ENCODE data around the gene L2HGDH.
"Not testable (repeated sequence)": the region's sequence is repeated elsewhere in the genome, so short reads cannot be mapped to it uniquely, and the experiment has no call there.

Gene L2HGDH

DNA sequence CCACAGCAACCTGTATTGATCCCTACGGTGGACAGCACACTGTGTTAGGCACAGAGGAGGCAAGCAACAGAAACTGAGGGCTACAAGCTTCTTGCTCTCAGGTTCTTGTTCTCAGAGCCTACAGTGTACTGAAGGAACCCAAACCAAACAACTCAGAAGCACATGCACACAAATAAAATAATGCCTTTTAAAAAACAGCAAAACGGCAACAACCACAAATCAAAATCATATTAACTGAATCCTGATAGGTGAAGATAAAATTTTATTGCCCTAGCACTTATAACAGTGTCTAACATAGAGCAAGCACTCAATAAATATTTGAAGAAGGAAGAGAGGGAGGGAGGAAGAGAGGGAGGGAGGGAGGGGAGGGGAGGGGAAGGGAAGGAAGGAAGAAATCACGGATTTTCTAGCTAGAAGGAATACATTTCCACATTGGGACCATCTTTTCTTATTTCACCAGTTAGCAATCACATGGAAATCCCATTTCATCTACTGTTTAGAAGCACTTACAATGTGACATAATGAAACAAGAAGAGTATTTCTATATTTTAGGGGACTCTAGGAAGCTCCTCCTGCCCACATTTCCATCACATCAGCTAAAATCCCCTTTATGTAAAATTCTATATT, 27.3 kb upstream of the L2HGDH start:
- no peak for DNase-seq

DNA sequence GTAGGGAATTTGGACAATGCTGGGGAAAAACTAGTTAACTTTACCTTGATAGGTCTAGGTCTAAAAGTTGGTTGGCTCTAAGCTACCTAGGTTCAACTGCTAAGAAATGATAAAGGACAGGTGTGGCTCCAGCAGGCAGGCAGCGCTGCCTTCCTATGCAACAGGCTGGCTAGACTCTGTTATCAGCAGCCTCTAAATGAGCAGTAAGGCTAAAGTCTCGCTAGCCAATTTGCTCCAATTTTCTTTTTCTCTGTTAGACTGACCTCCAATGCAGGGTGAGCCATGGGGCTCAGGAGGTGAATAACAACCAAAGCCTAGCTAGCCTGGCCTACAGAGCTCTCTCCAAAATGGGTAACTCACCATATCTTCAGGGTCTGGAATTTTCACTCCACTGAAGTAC, 26.6 kb upstream of the L2HGDH start:
- DNase-seq: no peak

DNA sequence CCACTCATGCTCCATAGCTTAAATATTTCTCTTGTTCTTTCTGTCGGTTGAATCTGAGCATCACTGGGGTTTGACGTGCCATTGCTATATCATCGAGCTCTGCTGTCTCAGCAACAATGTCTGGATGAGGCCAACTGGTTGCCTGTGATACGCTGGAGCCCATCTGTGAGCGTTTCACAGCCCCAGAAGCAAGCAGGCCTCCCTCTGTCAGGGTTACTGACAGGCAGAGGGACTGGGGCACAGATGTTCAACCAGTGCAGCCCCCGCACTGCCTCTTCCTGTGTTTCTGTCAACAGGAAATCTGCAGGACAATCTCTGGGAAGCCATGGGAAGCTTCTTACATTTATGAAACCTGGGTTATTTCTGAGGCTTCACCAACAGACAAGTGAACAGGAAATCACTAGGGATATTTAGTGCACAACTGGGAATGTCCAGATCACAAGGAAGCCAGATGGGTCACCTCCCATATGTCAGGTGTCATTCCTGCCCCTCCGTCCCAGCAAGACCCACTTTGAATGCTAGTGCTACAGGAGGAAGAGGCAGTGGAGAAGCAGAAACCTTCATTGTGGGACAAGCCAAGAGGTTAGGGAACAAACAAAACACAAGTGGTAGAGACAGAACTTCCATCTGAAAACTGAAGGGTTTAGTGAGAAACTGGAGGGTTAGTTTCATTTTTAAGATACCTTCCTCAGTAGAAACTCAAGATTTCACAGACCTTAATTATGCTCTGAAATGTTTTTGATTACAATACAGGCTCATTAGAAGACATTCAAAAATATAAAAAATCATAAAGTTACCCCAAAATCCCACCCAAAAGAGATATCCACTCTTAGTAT, 24.2 kb upstream of the L2HGDH start:
- peak; percentile 34 for DNase-seq

DNA sequence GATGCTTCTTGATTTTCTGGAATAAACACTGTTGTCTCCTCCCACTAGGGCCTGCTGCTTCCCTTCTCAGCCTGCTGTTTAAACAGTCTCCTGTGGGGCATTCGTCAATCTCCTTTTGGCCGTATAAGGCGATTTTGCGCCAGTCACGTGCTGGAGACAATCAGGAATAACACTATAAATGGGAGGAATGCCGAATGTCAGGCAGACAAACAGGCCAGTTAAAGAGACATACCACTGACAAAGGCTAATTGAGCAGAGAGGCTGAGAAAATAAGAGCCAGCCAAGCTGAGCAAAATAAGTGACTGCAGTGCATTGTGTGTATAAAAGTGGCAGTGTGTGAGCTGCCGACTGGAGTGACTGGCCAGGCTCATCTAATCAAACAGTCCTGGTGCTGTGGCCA, 23.4 kb upstream of the L2HGDH start:
- peak; percentile 81 for DNase-seq

DNA sequence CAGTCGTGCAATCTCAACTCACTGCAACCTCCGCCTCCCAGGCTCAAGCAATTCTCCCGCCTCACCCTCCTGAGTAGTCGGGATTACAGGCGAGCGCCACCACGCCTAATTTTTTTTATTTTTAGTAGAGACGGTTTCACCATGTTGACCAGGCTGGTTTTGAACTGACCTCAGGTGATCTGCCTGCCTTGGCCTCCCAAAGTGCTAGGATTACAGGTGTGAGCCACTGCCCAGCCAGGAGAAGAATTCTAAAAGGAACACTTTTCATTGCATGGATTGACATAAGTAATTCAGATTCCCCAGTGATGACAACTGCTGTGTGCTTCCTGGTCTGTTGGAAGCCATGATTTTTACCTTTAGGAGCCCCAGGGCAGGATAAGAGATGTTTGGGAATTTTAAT, 22.2 kb upstream of the L2HGDH start:
- no peak for DNase-seq

DNA sequence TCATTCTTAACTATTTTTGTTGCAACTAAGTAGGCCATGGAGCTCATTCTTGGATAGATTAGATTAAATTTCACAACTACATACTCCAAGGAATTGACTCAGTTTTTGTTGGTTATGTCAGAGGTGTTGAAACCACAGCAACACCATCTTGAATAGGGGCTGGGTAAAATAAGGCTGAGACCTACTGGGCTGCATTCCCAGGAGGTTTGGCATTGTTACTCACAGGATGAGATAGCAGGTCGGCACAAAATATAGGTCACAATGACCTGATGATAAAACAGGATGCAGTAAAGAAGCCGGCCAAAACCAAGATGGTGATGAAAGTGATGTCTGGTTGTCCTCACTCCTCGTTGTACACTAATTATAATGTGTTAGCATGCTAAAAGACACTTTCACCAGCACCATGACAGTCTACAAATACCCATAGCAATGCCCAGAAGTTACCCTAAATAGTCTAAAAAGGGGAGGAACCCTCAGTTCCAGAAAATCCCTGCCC, 21.0 kb upstream of the L2HGDH start:
- DNase-seq: no peak

DNA sequence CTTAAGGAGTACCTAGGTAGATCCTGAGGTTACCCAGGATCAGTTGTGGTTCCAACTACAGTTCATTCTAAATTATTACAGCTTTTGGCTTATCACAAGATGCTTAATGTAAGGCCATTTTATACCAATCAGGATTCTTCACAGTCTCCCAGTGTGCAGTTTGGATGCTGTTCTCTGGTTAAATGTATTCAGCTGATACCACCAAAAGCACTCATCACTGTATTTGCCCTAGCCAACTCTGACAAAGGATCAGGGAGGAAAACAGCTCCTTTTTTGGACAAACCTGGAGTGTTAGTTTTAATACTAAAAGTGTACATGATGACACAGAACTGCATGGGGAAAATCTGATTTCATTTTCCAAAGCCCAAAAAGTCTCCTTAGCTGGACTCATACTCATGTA, 19.6 kb upstream of the L2HGDH start:
- DNase-seq: no peak

DNA sequence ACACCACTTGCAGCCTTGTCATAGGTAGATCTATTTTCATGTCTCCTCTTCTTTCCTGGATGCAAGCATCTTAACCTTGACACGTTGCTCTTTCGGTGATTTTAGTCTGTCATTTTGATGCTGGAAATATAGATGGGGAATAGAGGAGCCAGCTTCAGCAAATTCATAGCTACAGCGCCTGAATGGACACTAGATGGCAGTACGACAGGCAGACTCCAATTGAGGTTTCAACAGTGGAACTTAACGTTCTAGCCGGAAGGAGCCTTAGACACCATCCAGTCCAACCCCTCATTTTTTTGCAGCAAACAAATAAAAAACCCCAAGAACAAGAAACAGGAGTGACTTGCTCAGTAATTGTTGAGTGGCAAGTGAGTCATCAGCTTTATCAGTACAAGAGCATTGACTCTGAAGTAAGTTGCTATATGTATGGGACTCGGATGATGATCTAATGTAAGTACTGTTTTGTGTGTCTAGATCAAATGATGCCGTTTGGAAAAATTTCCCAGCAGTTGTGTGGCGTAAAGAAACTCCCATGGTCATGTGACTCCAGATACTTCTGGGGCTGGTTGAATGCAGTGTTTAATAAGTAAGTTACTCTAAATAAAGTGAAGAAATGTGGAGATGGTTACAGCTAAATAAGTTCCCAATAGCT, 9.1 kb upstream of the L2HGDH start:
- peak; percentile 93 for DNase-seq

DNA sequence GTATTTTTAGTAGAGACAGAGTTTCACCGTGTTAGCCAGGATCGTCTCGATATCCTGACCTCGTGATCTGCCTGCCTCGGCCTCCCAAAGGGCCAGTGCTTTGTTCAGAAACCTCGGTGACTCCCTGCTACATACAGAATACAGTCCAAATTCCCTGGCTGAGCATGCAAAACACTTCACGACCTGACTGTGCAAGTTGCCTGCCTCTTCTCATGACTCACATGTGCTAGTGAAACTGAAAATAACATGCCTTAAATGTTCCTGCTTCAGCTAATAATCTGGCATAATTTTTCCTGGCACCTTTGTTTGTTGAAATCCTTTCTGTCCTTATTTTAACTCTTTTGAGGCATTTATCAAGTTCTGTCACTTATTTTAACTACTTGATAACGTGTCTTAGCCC, 8.3 kb upstream of the L2HGDH start:
- DNase-seq: no peak

DNA sequence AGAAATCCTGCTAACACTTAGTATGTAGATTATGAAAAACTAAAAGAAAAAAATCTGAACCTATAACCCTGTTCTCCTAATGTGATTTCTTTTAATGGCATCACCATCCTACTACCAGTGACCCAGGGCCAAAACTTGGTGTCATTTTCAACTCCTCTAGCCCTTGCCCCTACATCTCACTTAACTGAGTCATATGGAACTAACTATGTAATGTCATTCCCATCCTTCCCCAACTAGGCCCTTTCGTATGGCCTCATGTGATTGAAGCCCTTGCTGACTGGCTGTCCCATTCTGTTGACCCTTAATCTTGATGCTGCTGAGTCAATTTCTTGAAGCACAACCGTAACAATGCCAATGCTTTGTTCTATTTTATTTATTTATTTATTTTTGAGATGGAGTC, 7.7 kb upstream of the L2HGDH start:
- no peak for DNase-seq

DNA sequence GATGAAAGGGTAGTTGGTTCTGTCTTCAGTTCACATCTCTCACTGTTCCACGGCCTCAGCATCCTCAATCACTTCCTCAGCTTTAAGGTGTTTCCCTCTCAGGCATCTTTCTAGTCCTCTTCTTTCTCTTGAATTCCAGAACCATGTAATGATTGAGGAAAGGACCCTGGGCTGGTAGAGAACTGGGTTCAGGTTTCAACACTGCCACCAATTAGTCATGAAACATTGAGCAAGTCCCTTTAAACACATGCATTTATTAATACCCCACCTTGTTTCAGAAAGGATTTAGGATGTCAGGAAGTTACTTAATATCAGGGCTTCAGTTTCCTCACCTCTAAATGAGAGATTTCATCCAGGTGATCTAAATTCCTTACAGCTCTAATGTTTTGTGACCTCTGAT, 7.3 kb upstream of the L2HGDH start:
- no peak for DNase-seq

DNA sequence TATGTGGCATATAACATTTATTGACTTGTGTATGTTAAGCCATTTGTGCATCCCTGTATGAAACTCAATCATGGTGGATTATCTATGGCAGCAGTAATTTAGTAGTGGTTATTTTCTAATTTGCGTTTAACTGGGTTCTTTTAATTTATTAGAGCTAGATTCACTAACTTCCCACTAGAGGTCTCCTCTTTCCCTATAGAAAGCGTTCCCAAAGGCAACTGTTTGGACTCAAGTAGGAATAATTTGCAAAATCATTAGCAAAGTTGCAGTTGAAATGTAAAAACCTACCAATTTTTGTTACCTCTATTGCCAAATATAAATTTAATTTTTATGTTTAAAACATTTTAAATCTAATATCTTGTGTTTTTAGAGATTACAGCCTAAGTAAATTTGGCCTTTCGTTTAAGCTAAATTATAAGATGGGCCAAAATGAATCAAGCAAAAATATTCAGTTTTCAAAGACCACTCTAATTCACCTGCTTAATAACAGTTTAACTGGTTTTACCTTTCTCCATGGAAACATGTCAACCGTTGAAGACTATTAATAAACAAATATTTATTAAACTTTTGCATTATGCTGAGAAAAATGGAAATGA, 6.1 kb upstream of the L2HGDH start:
- peak; percentile 40 for DNase-seq

DNA sequence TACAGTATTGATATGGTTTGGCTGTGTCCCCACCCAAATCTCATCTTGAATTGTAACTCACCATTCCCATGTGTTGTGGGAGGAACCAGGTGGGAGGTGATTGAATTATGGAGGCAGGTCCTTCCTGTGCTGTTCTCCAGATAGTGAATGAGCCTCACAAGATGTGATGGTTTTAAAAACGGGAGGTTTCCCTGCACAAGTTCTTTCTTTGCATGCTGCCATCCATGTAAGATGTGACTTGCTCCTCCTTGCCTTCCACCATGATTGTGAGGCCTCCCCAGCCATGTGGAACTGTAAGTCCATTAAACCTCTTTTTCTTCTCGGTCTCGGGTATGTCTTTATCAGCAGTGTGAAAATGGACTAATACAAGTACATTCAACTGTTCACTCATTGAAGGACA, 2.1 kb upstream of the L2HGDH start:
- DNase-seq: not testable (repeated sequence)

DNA sequence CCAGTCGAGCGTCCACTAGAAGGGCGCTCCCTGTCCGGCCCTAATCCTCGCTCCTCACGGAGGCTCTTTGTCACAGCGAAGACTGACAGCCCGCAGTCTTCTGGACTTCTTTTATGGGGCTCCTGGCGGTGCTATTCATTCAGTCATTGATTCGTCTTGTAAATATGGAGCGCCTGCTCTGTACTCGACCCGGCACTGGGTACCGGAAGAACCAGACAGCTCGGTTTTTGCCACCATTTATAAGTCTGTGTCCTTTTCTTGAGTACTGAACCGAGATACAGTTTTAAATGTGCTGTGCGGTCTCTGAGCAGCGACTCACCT, 665 bp upstream of the L2HGDH start:
- DNase-seq: no peak

DNA sequence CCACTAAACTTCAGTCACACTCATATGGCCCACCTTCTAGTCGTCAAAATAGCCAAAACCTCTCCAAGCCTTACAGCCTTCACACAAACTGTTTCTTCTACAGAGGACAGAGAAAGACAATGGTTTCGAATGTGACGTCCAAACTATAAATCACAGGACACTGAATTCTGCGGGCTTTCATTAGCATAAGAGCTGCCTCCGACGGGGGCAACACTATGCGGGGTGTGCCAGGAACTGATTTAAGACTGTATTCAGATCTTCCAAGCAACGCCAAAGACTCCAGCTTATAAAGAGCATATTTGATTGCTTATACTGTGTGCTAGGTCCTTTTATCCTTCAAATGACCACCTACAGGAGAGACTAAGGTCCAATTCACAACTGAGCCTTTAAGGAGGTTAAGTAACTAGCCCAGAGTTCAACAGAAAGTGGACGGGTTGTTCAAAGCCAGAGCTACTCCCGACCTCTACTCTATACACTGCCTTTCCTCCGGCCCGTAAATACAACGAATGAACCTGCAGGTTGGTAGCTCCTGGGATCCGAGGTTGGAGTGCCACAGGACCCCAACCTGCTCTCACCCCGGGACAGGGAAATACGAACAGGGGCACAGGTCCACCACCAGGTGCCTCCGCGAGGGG, 575 bp downstream of the L2HGDH start:
- DNase-seq: peak; percentile 46

DNA sequence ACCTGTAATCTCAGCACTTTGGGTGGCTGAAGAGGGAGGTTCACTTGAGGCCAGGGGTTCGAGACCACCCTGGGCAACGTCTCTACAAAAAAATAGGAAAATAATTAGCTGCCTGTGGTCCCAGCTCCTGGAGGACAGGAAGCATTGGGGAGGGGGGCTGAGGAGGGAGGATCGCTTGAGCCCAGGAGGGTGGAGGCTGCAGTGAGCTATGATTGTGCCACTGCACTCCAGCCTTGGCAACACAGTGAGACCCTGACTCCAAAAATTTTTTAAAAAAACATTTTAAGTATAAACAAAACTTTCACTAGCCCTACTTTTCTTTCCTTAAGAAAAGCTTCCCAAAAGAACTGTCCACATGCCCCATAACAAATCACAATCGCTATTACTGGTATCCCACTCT, 1.6 kb downstream of the L2HGDH start:
- DNase-seq: no peak

DNA sequence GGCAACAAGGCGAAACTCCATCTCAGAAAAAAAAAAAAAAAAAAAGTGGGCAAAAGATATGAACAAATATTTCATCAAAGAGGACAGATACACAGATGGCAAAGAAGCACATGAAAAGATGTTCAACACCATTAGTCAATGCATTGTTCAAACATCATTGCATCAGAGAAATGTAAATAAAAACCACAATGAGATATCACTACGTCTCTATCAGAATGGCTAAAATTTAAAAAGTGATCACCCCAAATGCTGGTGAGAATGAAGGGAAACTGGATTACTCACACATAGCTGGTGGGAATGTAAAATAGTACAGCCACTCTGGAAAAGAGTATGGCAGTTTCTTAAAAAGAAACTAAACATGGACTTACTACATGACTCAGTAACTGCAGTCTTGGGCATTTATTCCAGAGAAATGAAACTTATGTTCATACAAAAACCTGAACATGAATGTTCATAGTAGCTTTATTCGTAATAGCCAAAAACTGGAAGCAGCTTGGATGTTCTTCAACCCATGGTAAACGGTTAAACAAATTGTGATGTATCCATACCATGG, 3.6 kb downstream of the L2HGDH start:
- no peak for DNase-seq

DNA sequence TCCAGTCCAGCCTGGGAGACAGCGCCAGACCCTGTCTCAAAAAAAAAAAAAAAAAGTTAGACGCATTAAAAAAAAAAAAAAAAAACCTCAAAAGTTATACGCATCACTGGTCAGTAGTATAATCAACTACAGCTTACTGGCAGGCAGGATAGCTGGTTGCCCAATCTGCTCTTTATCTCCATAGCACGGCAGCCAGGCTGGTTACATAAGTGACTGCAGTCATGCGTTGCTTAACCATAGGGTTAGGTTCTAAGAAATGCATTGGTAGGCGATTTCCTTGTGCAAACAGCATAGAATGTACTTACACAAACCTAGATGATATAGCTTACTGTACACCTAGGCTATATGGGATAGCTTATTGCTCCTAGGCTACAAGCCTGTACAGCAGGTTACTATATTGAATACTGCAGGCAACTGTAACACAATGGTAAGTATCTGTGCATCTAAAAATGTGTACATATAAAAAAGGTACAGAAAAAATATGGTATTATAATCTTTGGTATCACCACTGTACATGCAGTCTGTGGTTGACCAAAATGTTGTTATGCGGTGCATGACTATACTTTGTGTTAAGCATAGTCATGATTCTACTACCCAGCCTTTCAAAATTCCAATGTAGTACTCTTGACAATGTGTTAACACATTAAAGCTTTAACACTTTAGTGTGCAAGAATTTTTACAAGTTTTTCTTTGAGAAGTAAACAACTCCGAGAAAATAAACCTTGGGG, 8.1 kb downstream of the L2HGDH start:
- DNase-seq: no peak

DNA sequence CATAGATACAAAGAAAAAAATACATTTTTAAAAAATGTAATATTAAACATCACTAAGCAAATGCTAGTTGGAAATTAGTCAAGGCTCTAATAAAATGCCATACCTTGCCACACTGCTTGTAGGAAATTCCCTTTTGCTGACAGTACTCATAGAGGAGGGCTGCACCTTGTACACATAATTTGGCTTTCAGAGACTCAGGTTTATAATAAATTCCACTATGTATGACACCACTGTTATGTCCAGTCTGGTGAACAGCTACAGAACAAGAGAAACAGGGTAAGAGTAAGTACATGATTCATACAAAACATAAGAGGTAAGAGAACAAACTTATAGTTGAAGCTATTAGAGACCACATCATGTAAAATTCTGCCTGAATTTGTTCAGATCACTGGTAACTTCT, 10.1 kb downstream of the L2HGDH start:
- DNase-seq: no peak

DNA sequence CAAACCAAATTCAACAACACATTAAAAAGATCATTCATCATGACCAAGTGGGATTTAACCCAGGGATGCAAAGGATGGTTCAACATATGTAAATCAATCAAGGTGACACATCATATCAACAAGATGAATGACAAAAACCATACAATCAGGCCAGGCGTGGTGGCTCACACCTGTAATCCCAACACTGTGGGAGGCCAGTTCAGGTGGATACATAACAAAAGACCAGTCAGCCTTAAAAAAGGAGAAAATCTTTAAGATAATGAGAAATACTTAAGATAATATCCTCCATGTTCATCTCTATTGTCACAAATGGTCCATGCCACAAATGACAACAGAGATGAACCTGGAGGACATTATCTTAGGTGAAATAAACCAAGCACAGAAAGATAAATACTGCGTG, 12.4 kb downstream of the L2HGDH start:
- DNase-seq: no peak

DNA sequence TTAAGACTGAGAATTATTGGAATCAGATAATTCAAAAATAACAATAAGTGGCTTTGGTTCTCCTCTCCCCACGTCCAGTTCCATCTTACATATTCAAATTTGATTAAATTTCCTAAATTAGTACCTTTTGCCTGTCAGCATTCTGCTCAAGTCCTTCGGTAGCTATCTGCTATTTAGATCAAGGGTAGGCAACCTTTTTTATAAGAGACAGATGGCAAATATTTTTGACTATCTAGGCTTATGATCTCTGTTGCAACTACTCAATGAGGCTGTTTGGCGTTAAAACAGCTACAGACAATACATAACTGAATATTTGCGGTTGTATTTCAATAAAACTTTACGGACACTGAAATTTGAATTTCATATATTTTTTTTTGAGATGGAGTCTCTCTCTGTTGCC, 21.7 kb downstream of the L2HGDH start:
- DNase-seq: no peak

DNA sequence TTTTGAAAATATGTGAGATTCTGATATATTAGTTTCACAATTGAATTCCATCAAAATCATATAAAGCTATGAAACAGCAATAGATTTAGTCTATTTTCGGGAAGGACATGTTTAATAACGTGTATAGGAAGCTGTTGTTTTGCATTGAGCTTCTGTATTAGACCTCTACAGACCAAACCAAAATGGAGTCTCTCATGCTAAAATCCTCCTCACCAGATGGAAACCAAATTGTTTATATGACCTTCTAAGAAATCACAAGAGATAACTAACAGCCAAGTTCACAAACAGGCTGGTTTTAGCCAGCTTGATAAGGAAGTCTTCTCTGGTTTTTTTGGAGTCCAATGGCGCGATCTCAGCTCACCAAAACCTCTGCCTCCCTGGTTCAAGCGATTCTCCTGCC, 23.9 kb downstream of the L2HGDH start:
- DNase-seq: no peak

Measured in NCI-H2227 treated with DMSO at 0.1 percent for 48 hours (cell line).